Hepatic stellate cell (primary cell): ENCODE measurements around the gene JAM3.
A peak's percentile ranks its signal among the peaks of the same experiment; 100 is the strongest.
"Not testable (repeated sequence)": the region's sequence is repeated elsewhere in the genome, so short reads cannot be mapped to it uniquely, and the experiment has no call there.

ENCODE experiments used
- DNase-seq: peaks from one replicate; pipeline ENCODE4 v3.0.0; 2011; ENCODE audit warnings: low spot score

JAM3 gene

GRCh38 chr11:134062265-134063123 is 6.4 kb upstream of the JAM3 start:
- DNase-seq: no peak

- no peak for DNase-seq
Observed at GRCh38 chr11:134063124-134063495, 5.8 kb upstream of the JAM3 start.

GRCh38 chr11:134063991-134064747 is 4.7 kb upstream of the JAM3 start:
- no peak for DNase-seq

GRCh38 chr11:134065381-134065780 is 3.5 kb upstream of the JAM3 start:
- DNase-seq: no peak

- DNase-seq: no peak
Observed at GRCh38 chr11:134066943-134067885, 1.7 kb upstream of the JAM3 start.

- peak; percentile 59 for DNase-seq
Observed at GRCh38 chr11:134069426-134070341, 812 bp downstream of the JAM3 start.

- no peak for DNase-seq
Observed at GRCh38 chr11:134070342-134070845, 1.5 kb downstream of the JAM3 start.

GRCh38 chr11:134071306-134071705 is 2.4 kb downstream of the JAM3 start:
- DNase-seq: no peak

GRCh38 chr11:134071766-134072402 is 3.0 kb downstream of the JAM3 start:
- DNase-seq: no peak

- no peak for DNase-seq
Observed at GRCh38 chr11:134072844-134073243, 4.0 kb downstream of the JAM3 start.

GRCh38 chr11:134074346-134074745 is 5.5 kb downstream of the JAM3 start:
- no peak for DNase-seq

GRCh38 chr11:134074766-134075165 is 5.9 kb downstream of the JAM3 start:
- DNase-seq: no peak

GRCh38 chr11:134079317-134079716 is 10.4 kb downstream of the JAM3 start:
- no peak for DNase-seq

- DNase-seq: not testable (repeated sequence)
Observed at GRCh38 chr11:134081258-134081657, 12.4 kb downstream of the JAM3 start.

- no peak for DNase-seq
Observed at GRCh38 chr11:134082990-134083389, 14.1 kb downstream of the JAM3 start.

- no peak for DNase-seq
Observed at GRCh38 chr11:134086376-134086775, 17.5 kb downstream of the JAM3 start.

- DNase-seq: not testable (repeated sequence)
Observed at GRCh38 chr11:134092006-134092405, 23.1 kb downstream of the JAM3 start.

GRCh38 chr11:134097166-134097565 is 28.3 kb downstream of the JAM3 start:
- DNase-seq: no peak

- no peak for DNase-seq
Observed at GRCh38 chr11:134098566-134099184, 29.8 kb downstream of the JAM3 start.

- DNase-seq: no peak
Observed at GRCh38 chr11:134100171-134100570, 31.3 kb downstream of the JAM3 start.
